Measurements from ENCODE around the gene ZNF207.
"Not testable (repeated sequence)": the region's sequence is repeated elsewhere in the genome, so short reads cannot be mapped to it uniquely, and the experiment has no call there.

The ZNF207 gene

DNA sequence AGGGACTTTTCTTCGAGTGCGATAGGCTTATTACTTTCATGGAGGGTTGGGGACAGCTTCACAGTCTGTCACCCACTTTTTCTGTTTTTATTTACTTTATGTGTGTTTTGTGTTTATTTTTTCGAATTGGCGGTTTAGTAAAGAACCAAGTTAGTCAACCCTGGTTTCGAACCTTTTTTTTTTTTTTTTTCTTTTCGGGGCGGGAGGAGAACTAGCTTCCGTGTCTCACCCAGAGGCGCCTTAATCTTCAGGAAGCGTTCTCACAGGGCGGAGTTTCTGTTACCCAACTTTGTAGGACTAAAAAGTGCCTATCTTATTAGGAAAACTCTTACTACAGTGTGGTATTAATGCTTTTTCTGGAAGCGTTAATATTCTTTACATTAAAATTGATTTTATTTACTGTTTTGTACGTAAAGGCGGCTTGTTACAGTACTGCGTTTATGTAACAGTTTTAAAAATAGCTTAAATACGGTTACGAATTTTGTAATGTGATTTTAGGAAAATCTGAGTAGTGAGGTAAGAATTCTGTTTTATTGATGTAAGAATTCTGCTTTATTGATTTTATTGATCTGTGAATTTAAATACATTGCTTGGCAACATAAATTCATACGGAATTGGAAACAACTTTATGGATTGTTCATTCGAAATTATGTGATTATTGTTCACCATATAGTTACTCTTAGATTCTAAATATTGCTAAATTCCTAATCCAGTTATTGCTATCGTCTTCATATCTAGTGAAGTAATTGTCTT is 885 bp downstream of the ZNF207 start:
- peaks cover 26% of the 10 kb centered on the region for H3K36me3 ChIP-seq (replicated peaks; ENCODE audit: insufficient read depth, low read length)
- no peaks in the 10 kb centered on the region for H3K27me3 ChIP-seq (replicated peaks; ENCODE audit: insufficient read depth, low read length)
- TF ChIP-seq, protein P1, sequence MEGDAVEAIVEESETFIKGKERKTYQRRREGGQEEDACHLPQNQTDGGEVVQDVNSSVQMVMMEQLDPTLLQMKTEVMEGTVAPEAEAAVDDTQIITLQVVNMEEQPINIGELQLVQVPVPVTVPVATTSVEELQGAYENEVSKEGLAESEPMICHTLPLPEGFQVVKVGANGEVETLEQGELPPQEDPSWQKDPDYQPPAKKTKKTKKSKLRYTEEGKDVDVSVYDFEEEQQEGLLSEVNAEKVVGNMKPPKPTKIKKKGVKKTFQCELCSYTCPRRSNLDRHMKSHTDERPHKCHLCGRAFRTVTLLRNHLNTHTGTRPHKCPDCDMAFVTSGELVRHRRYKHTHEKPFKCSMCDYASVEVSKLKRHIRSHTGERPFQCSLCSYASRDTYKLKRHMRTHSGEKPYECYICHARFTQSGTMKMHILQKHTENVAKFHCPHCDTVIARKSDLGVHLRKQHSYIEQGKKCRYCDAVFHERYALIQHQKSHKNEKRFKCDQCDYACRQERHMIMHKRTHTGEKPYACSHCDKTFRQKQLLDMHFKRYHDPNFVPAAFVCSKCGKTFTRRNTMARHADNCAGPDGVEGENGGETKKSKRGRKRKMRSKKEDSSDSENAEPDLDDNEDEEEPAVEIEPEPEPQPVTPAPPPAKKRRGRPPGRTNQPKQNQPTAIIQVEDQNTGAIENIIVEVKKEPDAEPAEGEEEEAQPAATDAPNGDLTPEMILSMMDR (IDR thresholded peaks at IDR 0.05; ENCODE audit: low read length): no peak
- no peak for TF ChIP-seq EZH2 (optimal IDR thresholded peaks at IDR 0.05; ENCODE audit: low read depth, low read length)
- TF ChIP-seq EZH2phosphoT487 (IDR thresholded peaks at IDR 0.05; ENCODE audit: low read length): no peak
- peaks cover 41% of the 10 kb centered on the region for H4K20me1 ChIP-seq (ENCODE audit: insufficient read depth, low read length)
- H3K4me3 ChIP-seq (ENCODE audit: low read length): peak overlapping the region; percentile 84
- peak overlapping the region; percentile 95 for H3K9ac ChIP-seq (ENCODE audit: low read length)
- H3K4me1 ChIP-seq (ENCODE audit: low read length): peaks cover 7% of the 10 kb centered on the region
- no peaks in the 10 kb centered on the region for H3K9me2 ChIP-seq (replicated peaks; ENCODE audit: insufficient read depth, low read length)
- H3F3A ChIP-seq (ENCODE audit: insufficient read depth, low read length): peaks cover 15% of the 10 kb centered on the region; the same call in 1 of the 2 replicates
- H3K9me3 ChIP-seq (replicated peaks; ENCODE audit: insufficient read depth, low read length): no peaks in the 10 kb centered on the region
- H3K4me2 ChIP-seq (ENCODE audit: low read depth, low read length): peak overlapping the region; percentile 97
- peaks cover 65% of the 10 kb centered on the region for H3K79me2 ChIP-seq (ENCODE audit: low read length)
- H3K27ac ChIP-seq (ENCODE audit: low read length): peak overlapping the region; percentile 89
- DNase-seq: peak; percentile 73
- H2AFZ ChIP-seq (ENCODE audit: low read length): peak overlapping the region; percentile 69; the same call in 1 of the 2 replicates

DNA sequence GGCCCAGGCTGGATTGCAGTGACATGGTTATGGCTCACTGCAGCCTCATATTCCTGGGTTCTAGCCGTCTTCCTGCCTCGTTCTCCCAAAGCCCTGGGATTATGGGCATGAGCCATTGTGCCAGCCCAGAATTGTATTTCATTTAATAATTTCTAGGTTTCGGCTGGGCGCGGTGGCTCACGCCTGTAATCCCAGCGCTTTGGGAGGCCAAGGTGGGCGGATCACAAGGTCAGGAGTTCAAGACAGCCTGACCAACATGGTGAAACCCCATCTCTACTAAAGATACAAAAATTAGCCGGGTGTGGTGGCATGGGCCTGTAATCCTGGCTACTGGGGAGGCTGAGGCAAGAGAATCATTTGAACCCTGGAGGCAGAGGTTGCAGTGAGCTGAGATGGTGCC is 2.8 kb downstream of the ZNF207 start:
- Histone ChIP-seq H3F3A (ENCODE audit: insufficient read depth, low read length) (peaks cover 15% of the 10 kb centered on the region; the same call in 1 of the 2 replicates), H3K4me3 (ENCODE audit: low read length) (peak overlapping the region; percentile 84; the same call in 1 of the 2 replicates), H3K4me2 (ENCODE audit: low read depth, low read length) (peak overlapping the region; percentile 97; the same call in 1 of the 2 replicates), H4K20me1 (ENCODE audit: insufficient read depth, low read length) (peaks cover 56% of the 10 kb centered on the region), H3K79me2 (ENCODE audit: low read length) (peaks cover 83% of the 10 kb centered on the region), H3K36me3 (replicated peaks; ENCODE audit: insufficient read depth, low read length) (peaks cover 26% of the 10 kb centered on the region)
- H2AFZ ChIP-seq (ENCODE audit: low read length); H3K9me3 ChIP-seq (replicated peaks; ENCODE audit: insufficient read depth, low read length); H3K9ac ChIP-seq (ENCODE audit: low read length); H3K27me3 ChIP-seq (replicated peaks; ENCODE audit: insufficient read depth, low read length); H3K9me2 ChIP-seq (replicated peaks; ENCODE audit: insufficient read depth, low read length); H3K27ac ChIP-seq (ENCODE audit: low read length); DNase-seq; H3K4me1 ChIP-seq (ENCODE audit: low read length): not testable (repeated sequence)

DNA sequence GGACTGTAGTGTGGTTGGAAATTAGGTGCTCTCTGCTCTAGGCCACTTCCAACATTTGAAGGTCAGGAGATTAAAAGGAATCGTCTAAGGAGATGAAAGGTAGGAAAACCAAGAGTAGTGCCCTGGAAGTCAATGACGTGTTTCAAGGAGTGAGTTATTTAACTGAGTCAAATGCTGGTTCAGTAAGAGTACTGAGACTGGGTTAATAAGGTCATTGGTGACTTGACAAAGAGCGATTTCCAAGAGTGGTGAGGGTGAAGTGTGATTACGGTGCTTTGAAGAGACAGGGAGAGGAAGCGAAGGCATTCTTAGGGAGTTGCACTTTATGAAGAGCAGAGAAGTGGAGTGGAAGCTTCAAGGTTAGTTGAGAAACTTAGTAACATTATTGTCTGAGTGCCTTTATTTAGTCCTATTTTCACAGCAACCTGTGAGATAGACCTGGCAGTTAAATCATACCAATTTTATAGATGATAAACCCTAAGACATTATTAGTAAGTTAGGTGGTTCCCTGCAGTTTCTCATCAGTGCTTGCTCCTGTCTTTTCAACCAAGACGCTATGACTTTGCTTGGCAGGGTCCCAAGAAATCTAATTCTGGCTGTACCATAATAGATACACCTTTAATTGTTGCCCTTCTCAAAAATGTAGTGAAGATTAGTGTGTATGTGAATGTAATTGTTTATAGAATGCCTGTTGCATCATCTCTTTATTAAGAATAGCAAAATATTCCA is 5.9 kb downstream of the ZNF207 start:
- Histone ChIP-seq H3K4me1 (ENCODE audit: low read length) (peaks cover 7% of the 10 kb centered on the region), H3K9ac (ENCODE audit: low read length) (no peak overlapping the region), H3K27me3 (replicated peaks; ENCODE audit: insufficient read depth, low read length) (no peaks in the 10 kb centered on the region), H3K9me2 (replicated peaks; ENCODE audit: insufficient read depth, low read length) (no peaks in the 10 kb centered on the region), H2AFZ (ENCODE audit: low read length) (no peak overlapping the region), H3K27ac (ENCODE audit: low read length) (no peak overlapping the region), H3K4me3 (ENCODE audit: low read length) (no peak overlapping the region), H4K20me1 (ENCODE audit: insufficient read depth, low read length) (peaks cover 71% of the 10 kb centered on the region), H3F3A (ENCODE audit: insufficient read depth, low read length) (no peaks in the 10 kb centered on the region; the same call in 1 of the 2 replicates), H3K9me3 (replicated peaks; ENCODE audit: insufficient read depth, low read length) (no peaks in the 10 kb centered on the region), H3K4me2 (ENCODE audit: low read depth, low read length) (0 out of 2 replicates have a peak overlapping the region, but pooled peaks have one; percentile 7), H3K36me3 (replicated peaks; ENCODE audit: insufficient read depth, low read length) (peaks cover 34% of the 10 kb centered on the region), H3K79me2 (ENCODE audit: low read length) (peaks cover 99% of the 10 kb centered on the region)
- DNase-seq: no peak
- TF ChIP-seq, protein P1 (IDR thresholded peaks at IDR 0.05; ENCODE audit: low read length): no peak

All from MM.1S (cell line).